Dendritic cell treated with granulocyte-macrophage colony-stimulating factor and Interleukin-4, amounts not matched to agents 40 ng/mL and 50 ng/mL, for 4 days (primary cell): Measurements from ENCODE around the gene CPT1A.
"Not testable (repeated sequence)": the region's sequence is repeated elsewhere in the genome, so short reads cannot be mapped to it uniquely, and the experiment has no call there.

Source experiments
- H3K27ac Mint-ChIP-seq: one replicate; pipeline ENCODE4 v1.8.0; 2022; ENCODE audit warnings: mild to moderate bottlenecking, mixed read lengths
- H3K27me3 Mint-ChIP-seq: one replicate; pipeline ENCODE4 v1.8.0; 2022; ENCODE audit warnings: mild to moderate bottlenecking, mixed read lengths
- H3K36me3 Mint-ChIP-seq: one replicate; pipeline ENCODE4 v1.8.0; 2022; ENCODE audit warnings: low read depth, mixed read lengths
- H3K4me1 Mint-ChIP-seq: one replicate; pipeline ENCODE4 v1.8.0; 2022; ENCODE audit warnings: low read depth, mixed read lengths
- H3K4me3 Mint-ChIP-seq: one replicate; pipeline ENCODE4 v1.8.0; 2022; ENCODE audit warnings: mild to moderate bottlenecking, moderate library complexity, mixed read lengths
- H3K9me3 Mint-ChIP-seq: one replicate; pipeline ENCODE4 v1.8.0; 2022; ENCODE audit warnings: mixed read lengths
- intact Hi-C: fragments of 100-400 bp; cut with micrococcal nuclease; formaldehyde crosslinking; loops from one replicate; pipeline ENCODE4 v1.15.0; 2022

The CPT1A gene

GRCh38 chr11:68841718-68842426 lies at the start of gene CPT1A:
Gene CPT1A, minus strand, starts transcription at chr11:68841916. Its CDS starts 26,442 bp downstream, at chr11:68815474.
- intact Hi-C loops, result no loop called here
- H3K27me3 Mint-ChIP-seq, result peaks cover 11% of the 10 kb centered on the region
- H3K9me3 Mint-ChIP-seq, result no peaks in the 10 kb centered on the region
- H3K4me1 Mint-ChIP-seq, result peaks cover 43% of the 10 kb centered on the region
- peak within 1 kb of the TSS; percentile 79 for H3K4me3 Mint-ChIP-seq
- peak within 1 kb of the TSS; percentile 84 for H3K27ac Mint-ChIP-seq
- H3K36me3 Mint-ChIP-seq, result no peaks in the 10 kb centered on the region

GRCh38 chr11:68890490-68891231 lies 48.9 kb upstream of the CPT1A start:
- H3K4me1 Mint-ChIP-seq, result no peaks in the 10 kb centered on the region
- no peaks in the 10 kb centered on the region for H3K9me3 Mint-ChIP-seq
- H3K4me3 Mint-ChIP-seq, result no peak overlapping the region
- no peak overlapping the region for H3K27ac Mint-ChIP-seq
- no peaks in the 10 kb centered on the region for H3K27me3 Mint-ChIP-seq
- intact Hi-C loops, result no loop called here
- peaks cover 61% of the 10 kb centered on the region for H3K36me3 Mint-ChIP-seq

GRCh38 chr11:68889948-68890446 lies 48.3 kb upstream of the CPT1A start:
- H3K36me3 Mint-ChIP-seq, result peaks cover 54% of the 10 kb centered on the region
- no peak overlapping the region for H3K4me3 Mint-ChIP-seq
- intact Hi-C loops, result no loop called here

GRCh38 chr11:68884827-68885226 lies 43.1 kb upstream of the CPT1A start:
- H3K9me3 Mint-ChIP-seq, H3K27ac Mint-ChIP-seq, H3K4me1 Mint-ChIP-seq, intact Hi-C loops, H3K4me3 Mint-ChIP-seq, H3K36me3 Mint-ChIP-seq, H3K27me3 Mint-ChIP-seq: not testable (repeated sequence)

More at GRCh38 chr11:68889948-68890446, 48.3 kb upstream of the CPT1A start:
- Mint-ChIP-seq H3K9me3 (no peaks in the 10 kb centered on the region), H3K27ac (no peak overlapping the region), H3K27me3 (no peaks in the 10 kb centered on the region), H3K4me1 (no peaks in the 10 kb centered on the region)

GRCh38 chr11:68882391-68882790 lies 40.7 kb upstream of the CPT1A start:
- Mint-ChIP-seq H3K4me1 (no peaks in the 10 kb centered on the region), H3K36me3 (peaks cover 5% of the 10 kb centered on the region), H3K9me3 (no peaks in the 10 kb centered on the region), H3K27ac (no peak overlapping the region), H3K4me3 (no peak overlapping the region), H3K27me3 (no peaks in the 10 kb centered on the region)
- intact Hi-C loops, result no loop called here

GRCh38 chr11:68881320-68881719 lies 39.6 kb upstream of the CPT1A start:
- H3K4me3 Mint-ChIP-seq, result no peak overlapping the region
- no peak overlapping the region for H3K27ac Mint-ChIP-seq
- H3K36me3 Mint-ChIP-seq, result peaks cover 5% of the 10 kb centered on the region
- H3K4me1 Mint-ChIP-seq, result no peaks in the 10 kb centered on the region
- H3K27me3 Mint-ChIP-seq, result no peaks in the 10 kb centered on the region
- H3K9me3 Mint-ChIP-seq, result no peaks in the 10 kb centered on the region
- intact Hi-C loops, result no loop called here

GRCh38 chr11:68880851-68881250 lies 39.1 kb upstream of the CPT1A start:
- Mint-ChIP-seq H3K4me1 (no peaks in the 10 kb centered on the region), H3K9me3 (no peaks in the 10 kb centered on the region), H3K27ac (no peak overlapping the region), H3K4me3 (no peak overlapping the region), H3K27me3 (no peaks in the 10 kb centered on the region), H3K36me3 (peaks cover 5% of the 10 kb centered on the region)
- intact Hi-C loops, result no loop called here

GRCh38 chr11:68878022-68878421 lies 36.3 kb upstream of the CPT1A start:
- no peak overlapping the region for H3K4me3 Mint-ChIP-seq
- H3K4me1 Mint-ChIP-seq, result no peaks in the 10 kb centered on the region
- no peak overlapping the region for H3K27ac Mint-ChIP-seq
- H3K9me3 Mint-ChIP-seq, result no peaks in the 10 kb centered on the region
- peaks cover under 1% of the 10 kb centered on the region for H3K36me3 Mint-ChIP-seq
- intact Hi-C loops, result loop anchor here (5.0 kb wide), 1 partner anchor 426 kb away; no protein-coding TSS in a partner anchor
- H3K27me3 Mint-ChIP-seq, result no peaks in the 10 kb centered on the region

GRCh38 chr11:68872216-68873003 lies 30.7 kb upstream of the CPT1A start:
- H3K4me3 Mint-ChIP-seq, result no peak overlapping the region
- H3K27me3 Mint-ChIP-seq, result peaks cover 10% of the 10 kb centered on the region
- peaks cover 18% of the 10 kb centered on the region for H3K4me1 Mint-ChIP-seq
- intact Hi-C loops, result no loop called here
- peaks cover 6% of the 10 kb centered on the region for H3K36me3 Mint-ChIP-seq
- no peak overlapping the region for H3K27ac Mint-ChIP-seq
- H3K9me3 Mint-ChIP-seq, result no peaks in the 10 kb centered on the region

- Mint-ChIP-seq H3K4me1 (peaks cover 18% of the 10 kb centered on the region), H3K27ac (peak overlapping the region; percentile 60), H3K27me3 (peaks cover 10% of the 10 kb centered on the region), H3K9me3 (no peaks in the 10 kb centered on the region), H3K36me3 (peaks cover 6% of the 10 kb centered on the region), H3K4me3 (peak overlapping the region; percentile 83)
- intact Hi-C loops, result no loop called here
These were observed 28.8 kb upstream of the CPT1A start for GRCh38 chr11:68870470-68870869.

- Mint-ChIP-seq H3K9me3 (peaks cover 9% of the 10 kb centered on the region), H3K27me3 (peaks cover 10% of the 10 kb centered on the region), H3K27ac (no peak overlapping the region), H3K4me3 (no peak overlapping the region), H3K36me3 (peaks cover 6% of the 10 kb centered on the region), H3K4me1 (peaks cover 18% of the 10 kb centered on the region)
- intact Hi-C loops, result no loop called here
These were observed 26.6 kb upstream of the CPT1A start for GRCh38 chr11:68868221-68868835.

- H3K4me1 Mint-ChIP-seq, result peaks cover 18% of the 10 kb centered on the region
- peaks cover 6% of the 10 kb centered on the region for H3K36me3 Mint-ChIP-seq
- H3K4me3 Mint-ChIP-seq, result no peak overlapping the region
- H3K27ac Mint-ChIP-seq, result no peak overlapping the region
- peaks cover 10% of the 10 kb centered on the region for H3K27me3 Mint-ChIP-seq
- intact Hi-C loops, result no loop called here
- H3K9me3 Mint-ChIP-seq, result peaks cover 10% of the 10 kb centered on the region
These were observed 25.4 kb upstream of the CPT1A start for GRCh38 chr11:68867066-68867465.

- Mint-ChIP-seq H3K36me3 (peaks cover 6% of the 10 kb centered on the region), H3K4me1 (peaks cover 12% of the 10 kb centered on the region), H3K9me3 (peaks cover 10% of the 10 kb centered on the region), H3K27me3 (peaks cover 10% of the 10 kb centered on the region), H3K27ac (no peak overlapping the region), H3K4me3 (no peak overlapping the region)
- intact Hi-C loops, result no loop called here
These were observed 23.5 kb upstream of the CPT1A start for GRCh38 chr11:68865241-68865640.
